Spleen (tissue), 7 donors: ENCODE data around the gene TSPAN9.

ENCODE experiments used
- POLR2A ChIP-seq, 3 donors: fragments of 450-650 bp; IDR thresholded peaks; one replicate each; pipeline ENCODE4 v1.5.1; 2017; ENCODE audit warnings: antibody characterized with exemption in 3 of 3, mild to moderate bottlenecking in 1 of 3
- TF ChIP-seq, protein P1 (sequence below), 11 experiments: fragments of 200-600 bp in 7 of 11; fragments of 450-650 bp in 4 of 11; sonication (generic) in 4 of 11; IDR thresholded peaks in 8 of 11; conservative IDR thresholded peaks in 3 of 11; 1 replicate in 7 of 11; 2 replicates in 4 of 11; pipeline versions ENCODE4 v1.4.0 to v1.8.0; 2016 to 2021; ENCODE audit warnings: antibody characterized with exemption in 11 of 11, inconsistent platforms in 4 of 11, mild to moderate bottlenecking in 1 of 11
- donor health status: DM: no; HTN: no; CAD: no; lungs with moderate emphysema.
- donor health status: DM: no; HTN: no; CAD: no.
- donor health status: DM: no; HTN: no; CAD: no.

DNA sequence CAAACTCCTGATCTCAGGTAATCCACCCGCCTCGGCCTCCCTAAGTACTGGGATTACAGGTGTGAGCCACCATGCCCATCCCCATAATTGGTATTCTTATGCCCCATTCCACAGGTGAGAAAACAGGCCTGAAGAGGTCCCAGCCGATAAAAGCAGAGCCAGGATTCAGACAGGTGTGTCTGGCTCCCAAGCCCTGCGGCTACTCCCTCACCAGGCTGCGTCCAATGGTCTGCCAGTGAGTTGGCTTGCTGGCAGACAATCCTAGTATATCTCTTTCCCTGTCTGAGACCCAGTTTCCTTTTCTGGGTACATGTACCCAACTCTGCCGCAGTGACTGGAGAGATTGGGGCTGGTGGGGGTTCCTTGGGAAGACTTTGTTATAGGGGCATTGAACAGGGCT lies 1.9 kb upstream of the TSPAN9 start:
- TF ChIP-seq POLR2A (IDR thresholded peaks at IDR 0.05): no peak
- TF ChIP-seq, protein P1, sequence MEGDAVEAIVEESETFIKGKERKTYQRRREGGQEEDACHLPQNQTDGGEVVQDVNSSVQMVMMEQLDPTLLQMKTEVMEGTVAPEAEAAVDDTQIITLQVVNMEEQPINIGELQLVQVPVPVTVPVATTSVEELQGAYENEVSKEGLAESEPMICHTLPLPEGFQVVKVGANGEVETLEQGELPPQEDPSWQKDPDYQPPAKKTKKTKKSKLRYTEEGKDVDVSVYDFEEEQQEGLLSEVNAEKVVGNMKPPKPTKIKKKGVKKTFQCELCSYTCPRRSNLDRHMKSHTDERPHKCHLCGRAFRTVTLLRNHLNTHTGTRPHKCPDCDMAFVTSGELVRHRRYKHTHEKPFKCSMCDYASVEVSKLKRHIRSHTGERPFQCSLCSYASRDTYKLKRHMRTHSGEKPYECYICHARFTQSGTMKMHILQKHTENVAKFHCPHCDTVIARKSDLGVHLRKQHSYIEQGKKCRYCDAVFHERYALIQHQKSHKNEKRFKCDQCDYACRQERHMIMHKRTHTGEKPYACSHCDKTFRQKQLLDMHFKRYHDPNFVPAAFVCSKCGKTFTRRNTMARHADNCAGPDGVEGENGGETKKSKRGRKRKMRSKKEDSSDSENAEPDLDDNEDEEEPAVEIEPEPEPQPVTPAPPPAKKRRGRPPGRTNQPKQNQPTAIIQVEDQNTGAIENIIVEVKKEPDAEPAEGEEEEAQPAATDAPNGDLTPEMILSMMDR (IDR thresholded peaks at IDR 0.05 in 8 of 11, conservative IDR thresholded peaks at IDR 0.05 in 3 of 11): no peak
